ENCODE results near the gene GGN. TPM values are rescaled to one million over a fixed set of nuclear protein-coding genes. Genes with fewer than 3 reads are reported as not detected.

Gene GGN
- total and polyA plus RNA-seq, 9 of the 15 experiments (the other 6 are each of a cell fraction or from before 2014, with no cell fraction given), result 0.15 to 0.33 TPM; not detected in 7

DNA sequence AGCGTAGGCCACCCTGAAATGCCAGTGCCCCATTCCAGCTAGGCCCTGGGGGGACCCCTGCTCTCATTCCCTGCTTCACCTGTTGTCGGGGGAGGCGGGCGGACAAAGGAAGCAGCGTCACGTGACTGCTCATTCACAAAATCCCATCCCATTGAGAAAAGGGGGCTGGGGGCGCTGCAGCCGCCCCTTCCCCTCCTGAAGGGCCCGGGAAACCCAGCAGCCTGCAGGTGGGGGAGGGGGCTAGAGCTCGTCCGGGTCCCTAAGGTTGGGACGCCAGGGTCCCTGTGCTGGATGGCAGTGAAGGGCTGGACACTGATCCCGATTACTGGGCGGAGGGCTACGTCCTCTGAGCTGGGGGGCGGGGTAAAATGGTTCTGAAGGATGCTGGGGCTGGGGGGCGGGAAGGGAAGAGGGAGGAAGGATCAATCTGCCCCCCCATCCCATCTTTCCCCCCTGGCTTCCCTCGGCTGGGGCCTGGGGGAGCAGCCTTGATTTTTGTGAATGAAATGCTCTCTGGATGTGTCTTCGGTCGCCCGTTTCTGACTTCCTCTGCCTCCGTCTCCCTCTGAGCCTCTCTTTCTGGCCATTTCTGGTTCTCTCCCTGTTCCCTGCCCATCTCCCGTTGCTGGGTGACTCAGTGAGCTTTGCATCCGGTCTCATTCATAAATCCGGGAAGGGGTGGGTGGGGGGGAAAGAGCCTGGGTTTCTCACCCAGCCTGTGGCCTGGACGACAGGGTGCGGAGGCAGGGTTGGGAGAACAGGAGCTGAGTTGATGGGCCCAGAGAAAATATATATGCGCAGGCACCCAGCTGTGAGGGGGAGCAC lies 1.5 kb upstream of the GGN start (continued):
- peak; percentile 81 for TF ChIP-seq TFE3 (CRISPR knock-in tag; IDR thresholded peaks at IDR 0.05)
- no peak for TF ChIP-seq MLLT1 (IDR thresholded peaks at IDR 0.05)
- TF ChIP-seq MECOM (CRISPR knock-in tag; IDR thresholded peaks at IDR 0.05), result no peak
- TF ChIP-seq, protein P1, sequence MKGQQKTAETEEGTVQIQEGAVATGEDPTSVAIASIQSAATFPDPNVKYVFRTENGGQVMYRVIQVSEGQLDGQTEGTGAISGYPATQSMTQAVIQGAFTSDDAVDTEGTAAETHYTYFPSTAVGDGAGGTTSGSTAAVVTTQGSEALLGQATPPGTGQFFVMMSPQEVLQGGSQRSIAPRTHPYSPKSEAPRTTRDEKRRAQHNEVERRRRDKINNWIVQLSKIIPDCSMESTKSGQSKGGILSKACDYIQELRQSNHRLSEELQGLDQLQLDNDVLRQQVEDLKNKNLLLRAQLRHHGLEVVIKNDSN (CRISPR knock-in tag; IDR thresholded peaks at IDR 0.05), result peak; percentile 80

Data from K562 (cell line).